BJ (cell line): ENCODE measurements around the gene L3MBTL4. TPM values are rescaled to one million over a fixed set of nuclear protein-coding genes. Genes with fewer than 3 reads are reported as not detected.
"Not testable (repeated sequence)": the region's sequence is repeated elsewhere in the genome, so short reads cannot be mapped to it uniquely, and the experiment has no call there.

ENCODE experiments used
- CTCF ChIA-PET: fragments of 350-600 bp; formaldehyde crosslinking; extraction: SDS; loops from one replicate; lab custom pipeline; 2021; ENCODE audit warnings: antibody characterized with exemption, inconsistent platforms; lab: Yijun Ruan, JAX
- POLR2A ChIA-PET: fragments of 300-600 bp; sonication (Branson Sonifier 250); formaldehyde crosslinking; extraction: SDS; loops from one replicate; lab custom pipeline; 2021; ENCODE audit warnings: antibody characterized with exemption; lab: Charles Lee
- DNase-seq: peaks from one replicate; pipeline ENCODE4 v3.0.0-alpha.2; 2011; ENCODE audit warnings: low read depth
- H3K27me3 ChIP-seq: 2 replicates; pipeline ENCODE4 v1.6.0; 2011; ENCODE audit warnings: low read length; ENCODE audit not compliant: control insufficient read depth, insufficient read depth
- H3K36me3 ChIP-seq: 2 replicates; pipeline ENCODE4 v1.5.1; 2011; ENCODE audit warnings: low read length; ENCODE audit not compliant: control insufficient read depth, insufficient read depth
- H3K4me3 ChIP-seq: 2 replicates; pipeline ENCODE4 v1.5.1; 2011; ENCODE audit warnings: low read depth, mild to moderate bottlenecking, control low read depth, low read length
- polyA plus RNA-seq: library from polyadenylated mRNA; depleted of rRNA; stranded (reverse); fragments of >200 nt; gene quantifications from 2 replicates; pipeline ENCODE4 v1.2.3, GENCODE V29; 2011
- TF ChIP-seq, protein P1 (sequence below): IDR thresholded peaks from 2 replicates; pipeline ENCODE4 v1.5.1; 2011; ENCODE audit warnings: low read depth, mild to moderate bottlenecking, control low read depth, inconsistent platforms, low read length, moderate library complexity; ENCODE audit not compliant: insufficient read depth

The L3MBTL4 gene
- polyA plus RNA-seq, 1 experiment, result not detected

DNA sequence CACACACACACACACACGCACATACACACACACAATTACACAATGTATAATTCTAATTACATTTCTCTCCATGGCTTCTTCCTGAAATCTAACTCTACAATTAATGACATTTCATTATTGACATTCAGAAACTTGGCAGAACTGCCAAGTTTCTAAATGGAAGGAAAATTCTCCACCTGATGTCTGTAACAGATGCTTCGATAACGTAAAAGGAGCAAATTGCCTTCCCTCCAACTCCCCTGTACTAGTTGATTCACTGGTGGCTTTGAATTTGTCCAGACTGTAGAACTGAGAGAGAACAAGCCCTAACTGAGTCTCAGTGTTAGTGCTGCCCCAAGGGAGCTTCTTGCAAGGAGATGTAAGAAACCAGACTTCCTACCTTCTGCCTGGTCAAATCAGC is 264.3 kb downstream of the L3MBTL4 start:
- CTCF ChIA-PET, result no interaction called here
- no peak for DNase-seq
- no peaks in the 10 kb centered on the region for H3K27me3 ChIP-seq
- POLR2A ChIA-PET, result no interaction called here
- no peaks in the 10 kb centered on the region for H3K36me3 ChIP-seq
- H3K4me3 ChIP-seq, result no peak overlapping the region
- TF ChIP-seq, protein P1, sequence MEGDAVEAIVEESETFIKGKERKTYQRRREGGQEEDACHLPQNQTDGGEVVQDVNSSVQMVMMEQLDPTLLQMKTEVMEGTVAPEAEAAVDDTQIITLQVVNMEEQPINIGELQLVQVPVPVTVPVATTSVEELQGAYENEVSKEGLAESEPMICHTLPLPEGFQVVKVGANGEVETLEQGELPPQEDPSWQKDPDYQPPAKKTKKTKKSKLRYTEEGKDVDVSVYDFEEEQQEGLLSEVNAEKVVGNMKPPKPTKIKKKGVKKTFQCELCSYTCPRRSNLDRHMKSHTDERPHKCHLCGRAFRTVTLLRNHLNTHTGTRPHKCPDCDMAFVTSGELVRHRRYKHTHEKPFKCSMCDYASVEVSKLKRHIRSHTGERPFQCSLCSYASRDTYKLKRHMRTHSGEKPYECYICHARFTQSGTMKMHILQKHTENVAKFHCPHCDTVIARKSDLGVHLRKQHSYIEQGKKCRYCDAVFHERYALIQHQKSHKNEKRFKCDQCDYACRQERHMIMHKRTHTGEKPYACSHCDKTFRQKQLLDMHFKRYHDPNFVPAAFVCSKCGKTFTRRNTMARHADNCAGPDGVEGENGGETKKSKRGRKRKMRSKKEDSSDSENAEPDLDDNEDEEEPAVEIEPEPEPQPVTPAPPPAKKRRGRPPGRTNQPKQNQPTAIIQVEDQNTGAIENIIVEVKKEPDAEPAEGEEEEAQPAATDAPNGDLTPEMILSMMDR, result no peak

DNA sequence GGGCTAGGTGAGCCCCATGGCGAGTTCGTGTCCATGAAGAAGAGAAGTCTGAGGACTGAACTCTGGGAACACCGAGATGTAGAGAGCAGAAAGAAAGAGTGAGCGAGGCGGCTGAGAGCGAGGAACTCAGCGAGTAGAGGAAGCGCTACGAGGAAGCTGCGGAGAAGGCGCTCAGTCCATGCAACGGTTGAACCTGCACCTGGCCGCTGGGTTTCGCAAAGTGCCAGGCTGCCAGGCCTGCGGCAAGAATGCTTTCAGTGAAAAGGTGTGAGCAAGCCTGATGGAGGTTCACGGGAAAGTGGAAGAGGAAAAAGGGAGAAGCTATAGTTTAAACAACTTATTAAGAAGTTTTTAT is 268.4 kb downstream of the L3MBTL4 start:
- TF ChIP-seq, protein P1, result no peak
- no peak for DNase-seq
- ChIA-PET CTCF (no interaction called here), POLR2A (no interaction called here)
- Histone ChIP-seq H3K27me3 (no peaks in the 10 kb centered on the region), H3K4me3 (no peak overlapping the region), H3K36me3 (no peaks in the 10 kb centered on the region)

DNA sequence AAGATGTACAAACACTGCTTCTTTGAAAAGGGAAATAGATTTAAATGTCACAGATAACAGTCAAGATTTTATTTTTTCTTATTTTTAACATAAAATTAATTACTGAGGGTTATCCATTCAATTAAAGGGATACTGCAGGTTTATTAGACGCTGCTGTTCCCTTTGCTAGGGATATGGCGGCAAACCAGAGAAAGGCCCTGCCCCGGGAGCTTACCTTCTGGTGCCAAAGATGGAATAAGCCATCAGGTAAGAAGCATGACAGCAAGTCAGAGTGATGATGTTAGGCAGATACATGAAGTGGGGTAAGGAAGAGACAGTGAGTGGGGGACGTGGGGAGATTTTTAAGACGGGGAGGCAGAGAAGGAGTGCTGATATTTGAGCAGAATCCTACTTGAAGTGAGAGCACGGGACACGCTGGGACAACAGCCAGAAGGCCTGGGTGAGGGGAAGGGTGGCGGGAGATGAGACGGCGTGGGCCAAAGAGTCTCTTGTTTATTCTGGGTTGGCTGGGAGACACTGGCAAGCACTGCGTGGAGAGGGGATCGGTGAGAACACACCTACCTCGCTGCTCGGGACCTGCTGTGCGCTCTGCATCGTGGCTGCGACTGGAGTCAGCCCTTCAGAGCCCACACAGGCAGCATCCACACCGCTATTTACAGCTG is 268.9 kb downstream of the L3MBTL4 start:
- DNase-seq, result no peak
- ChIA-PET POLR2A (no interaction called here), CTCF (no interaction called here)
- TF ChIP-seq, protein P1, result no peak
- Histone ChIP-seq H3K36me3 (no peaks in the 10 kb centered on the region), H3K27me3 (no peaks in the 10 kb centered on the region), H3K4me3 (no peak overlapping the region)

DNA sequence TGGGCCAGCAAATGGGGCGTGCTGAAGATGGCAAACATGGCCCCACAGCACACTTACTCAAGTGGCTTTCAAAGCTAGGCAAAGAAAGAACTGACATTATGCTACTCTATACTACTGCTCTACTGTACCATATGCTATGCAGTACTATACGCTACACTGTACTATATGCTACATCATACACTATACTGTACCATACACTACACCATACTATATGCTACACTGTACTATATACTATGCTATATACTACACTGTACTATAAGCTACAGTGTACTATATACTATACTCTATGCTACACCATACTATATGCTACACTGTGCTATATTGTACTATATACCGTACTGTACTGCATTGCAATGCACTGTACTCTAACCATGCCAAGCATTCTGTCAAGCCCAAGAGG is 275.7 kb downstream of the L3MBTL4 start:
- H3K36me3 ChIP-seq, result no peaks in the 10 kb centered on the region
- ChIA-PET CTCF (no interaction called here), POLR2A (no interaction called here)
- H3K4me3 ChIP-seq, result no peak overlapping the region
- TF ChIP-seq, protein P1, result no peak
- no peak for DNase-seq
- H3K27me3 ChIP-seq, result no peaks in the 10 kb centered on the region

DNA sequence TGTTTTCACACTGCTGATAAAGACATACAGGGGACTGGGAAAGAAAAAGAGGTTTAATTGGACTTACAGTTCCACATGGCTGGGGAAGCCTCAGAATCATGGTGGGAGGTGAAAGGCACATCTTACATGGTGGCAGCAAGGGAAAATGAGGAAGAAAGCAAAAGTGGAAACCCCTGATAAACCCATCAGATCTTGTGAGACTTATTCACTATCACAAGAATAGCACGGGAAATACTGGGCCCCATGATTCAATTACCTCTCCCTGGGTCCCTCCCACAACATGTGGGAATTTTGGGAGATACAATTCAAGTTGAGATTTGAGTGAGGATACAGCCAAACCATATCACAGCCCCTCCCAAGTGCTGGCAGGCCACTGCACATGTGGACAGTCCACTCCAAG is 278.8 kb downstream of the L3MBTL4 start:
- POLR2A ChIA-PET, CTCF ChIA-PET, H3K4me3 ChIP-seq, DNase-seq, H3K27me3 ChIP-seq, H3K36me3 ChIP-seq: not testable (repeated sequence)

DNA sequence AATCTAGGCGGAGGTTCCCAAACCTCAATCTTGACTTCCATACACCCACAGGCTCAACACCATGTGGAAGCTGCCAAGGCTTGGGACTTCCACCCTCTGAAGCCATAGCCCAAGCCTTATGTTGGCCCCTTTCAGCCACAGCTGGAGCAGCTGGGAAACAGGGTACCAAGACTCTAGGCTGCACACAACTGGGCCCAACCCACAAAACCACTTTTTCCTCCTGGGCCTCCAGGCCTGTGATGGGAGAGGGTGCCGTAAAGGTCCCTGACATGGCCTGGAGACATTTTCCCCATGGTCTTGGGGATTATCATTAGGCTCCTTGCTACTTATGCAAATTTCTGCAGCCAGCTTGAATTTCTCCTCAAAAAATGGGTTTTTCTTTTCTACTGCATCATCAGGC is 279.7 kb downstream of the L3MBTL4 start:
- CTCF ChIA-PET, H3K36me3 ChIP-seq, H3K4me3 ChIP-seq, DNase-seq, POLR2A ChIA-PET, H3K27me3 ChIP-seq: not testable (repeated sequence)
